NCI-H128 (cell line): ENCODE measurements around the gene REC8.

Experiments
- DNase-seq: peaks from one replicate; lab custom pipeline; 2025; ENCODE audit not compliant: unreplicated experiment; lab: John Stamatoyannopoulos, UW

REC8 gene

GRCh38 chr14:24159777-24160498, 11.9 kb upstream of the REC8 start:
- DNase-seq = no peak

- no peak for DNase-seq
Observed at GRCh38 chr14:24160499-24160849, 11.4 kb upstream of the REC8 start.

DNA sequence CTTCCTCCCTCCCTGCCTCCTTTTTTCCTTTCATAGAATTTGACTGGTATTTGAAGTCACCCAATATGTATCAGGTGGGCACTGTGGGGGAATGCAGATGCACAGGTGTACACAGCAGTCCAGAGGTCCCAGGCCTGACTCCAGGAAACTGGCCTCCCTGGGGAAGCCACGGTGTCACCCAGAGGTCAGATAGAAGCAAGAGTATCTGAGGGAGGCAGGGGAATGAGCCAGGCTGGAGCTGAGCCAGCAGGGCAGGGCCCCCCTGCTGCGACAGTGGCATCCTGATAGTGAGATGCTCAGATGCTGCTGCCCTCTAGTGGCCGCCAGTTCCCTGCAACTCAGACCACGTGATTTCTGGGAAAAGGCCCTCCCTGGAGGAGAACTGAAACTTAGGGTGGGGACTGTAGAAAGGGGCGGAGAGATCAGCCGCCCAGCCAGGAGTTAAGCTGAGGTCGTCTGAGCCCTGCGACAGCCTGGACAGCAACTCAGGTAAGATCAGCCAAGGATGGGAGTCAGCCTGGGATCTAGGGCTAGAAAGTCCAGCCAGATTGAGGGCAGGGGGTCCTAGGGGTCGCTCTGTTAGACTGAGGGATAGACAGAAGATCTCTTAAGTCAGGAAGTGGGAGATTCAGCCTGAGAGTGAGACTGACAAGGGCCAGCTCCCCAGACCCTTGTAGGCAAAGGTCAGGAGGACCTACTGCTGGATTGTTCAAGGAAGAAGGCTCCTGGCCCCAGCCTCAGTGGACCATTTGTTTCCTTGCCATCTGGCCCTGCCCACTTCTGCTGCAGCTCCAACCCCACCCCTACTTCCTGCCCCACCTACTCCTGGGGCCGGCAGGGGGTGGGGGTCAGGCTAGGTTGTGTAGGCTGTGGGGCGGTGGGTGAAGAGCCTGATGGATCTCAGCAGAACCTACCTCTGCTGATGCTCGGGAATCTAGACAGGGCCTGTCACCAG, 10.8 kb upstream of the REC8 start, which contains the start of gene IRF9:
Gene IRF9 (plus strand): TSS at position 416 of the 955 bp plus-strand sequence. CDS start 880 bp downstream, outside the sequence.
- DNase-seq = peak; percentile 91

DNA sequence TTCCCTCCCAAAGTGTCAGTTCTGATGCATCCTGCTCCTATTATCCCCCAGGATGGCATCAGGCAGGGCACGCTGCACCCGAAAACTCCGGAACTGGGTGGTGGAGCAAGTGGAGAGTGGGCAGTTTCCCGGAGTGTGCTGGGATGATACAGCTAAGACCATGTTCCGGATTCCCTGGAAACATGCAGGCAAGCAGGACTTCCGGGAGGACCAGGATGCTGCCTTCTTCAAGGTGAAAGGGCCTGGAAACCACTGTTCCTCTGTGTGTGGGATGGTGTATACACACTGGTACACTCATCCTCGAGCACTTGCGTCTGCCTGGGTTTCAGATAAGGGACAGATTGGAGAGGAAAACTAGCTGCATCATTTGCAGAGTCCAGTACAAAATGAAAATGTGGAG, 9.8 kb upstream of the REC8 start:
- DNase-seq = no peak

GRCh38 chr14:24164518-24164991, 7.3 kb upstream of the REC8 start:
- no peak for DNase-seq

GRCh38 chr14:24165785-24166184, 6.1 kb upstream of the REC8 start:
- no peak for DNase-seq

- DNase-seq = no peak
Observed at GRCh38 chr14:24167469-24168114, 4.3 kb upstream of the REC8 start.

DNA sequence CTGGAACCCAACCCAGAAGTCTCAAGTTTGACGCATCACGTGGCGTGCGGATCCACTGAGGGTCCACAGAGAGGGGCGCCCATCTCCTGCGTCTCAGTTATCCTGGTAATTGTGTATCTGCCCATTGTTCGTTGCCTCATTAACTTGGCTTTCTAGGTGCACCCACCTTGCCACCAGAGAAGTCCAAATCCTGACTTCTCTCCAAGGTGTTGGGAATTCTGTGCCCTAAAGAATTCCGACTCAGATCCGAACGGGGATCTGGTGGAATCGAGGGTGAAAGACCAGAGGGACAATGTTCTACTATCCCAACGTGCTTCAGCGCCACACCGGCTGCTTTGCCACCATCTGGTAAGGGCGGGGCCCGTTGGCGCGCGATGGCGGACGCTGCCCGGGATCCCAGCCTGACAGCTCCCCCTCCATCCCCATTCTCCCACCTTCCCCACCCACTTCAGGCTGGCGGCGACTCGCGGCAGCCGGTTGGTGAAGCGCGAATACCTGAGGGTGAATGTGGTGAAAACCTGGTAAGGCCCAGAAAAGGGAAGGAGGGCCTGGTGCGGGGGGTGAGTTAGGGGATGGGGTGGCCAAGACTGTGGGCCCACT, 481 bp downstream of the REC8 start:
- DNase-seq = no peak

DNA sequence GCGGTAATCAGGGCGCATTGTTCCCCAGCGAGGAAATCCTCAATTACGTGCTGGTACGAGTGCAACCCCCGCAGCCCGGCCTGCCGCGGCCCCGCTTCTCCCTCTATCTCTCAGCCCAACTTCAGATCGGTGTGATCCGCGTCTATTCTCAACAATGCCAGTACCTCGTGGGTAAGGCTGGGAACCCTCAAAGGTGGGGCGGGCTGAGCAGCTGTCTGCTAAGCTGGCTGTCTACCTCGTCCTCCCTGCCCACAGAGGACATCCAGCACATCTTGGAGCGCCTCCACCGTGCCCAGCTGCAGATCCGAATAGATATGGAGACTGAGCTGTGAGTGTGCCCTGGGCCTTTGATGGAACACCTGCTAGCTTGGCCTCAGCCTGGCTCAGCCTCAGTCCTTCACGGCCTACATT, 996 bp downstream of the REC8 start:
- DNase-seq = no peak

GRCh38 chr14:24176599-24176998, 4.7 kb downstream of the REC8 start:
- DNase-seq = no peak

DNA sequence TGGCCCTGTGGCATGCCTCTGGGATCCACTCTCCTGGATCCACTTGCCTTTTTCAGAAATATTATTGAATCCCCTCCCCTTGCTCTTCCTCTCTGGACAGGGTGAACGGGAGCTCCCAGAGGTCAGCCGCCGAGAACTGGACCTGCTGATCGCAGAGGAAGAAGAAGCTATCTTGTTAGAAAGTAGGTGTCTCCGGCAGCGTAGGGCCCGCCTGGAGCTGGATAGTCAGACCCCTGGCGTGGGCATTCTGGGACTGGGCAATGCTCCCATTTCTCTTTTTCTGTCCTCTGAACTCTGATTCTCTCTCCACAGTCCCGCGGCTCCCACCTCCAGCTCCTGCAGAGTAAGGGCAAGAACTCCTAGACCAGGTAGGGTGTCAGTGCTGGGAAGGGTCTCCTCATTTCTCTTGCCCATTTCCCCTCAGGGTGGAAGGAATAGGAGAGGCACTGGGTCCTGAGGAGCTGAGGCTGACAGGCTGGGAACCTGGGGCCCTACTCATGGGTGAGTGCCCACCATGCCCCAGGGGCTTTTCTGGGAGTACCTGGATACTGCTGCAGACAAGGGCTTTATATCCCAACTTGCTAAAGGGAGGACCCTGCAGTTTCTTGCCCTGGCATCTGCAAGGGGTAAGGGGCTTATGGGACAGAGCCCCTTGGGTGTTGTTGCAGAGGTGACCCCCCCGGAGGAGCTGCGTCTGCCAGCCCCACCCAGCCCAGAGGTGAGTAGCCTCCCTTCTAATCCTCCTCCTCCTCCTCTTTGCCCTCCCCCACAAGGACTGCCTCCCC, 5.4 kb downstream of the REC8 start:
- DNase-seq = no peak

- no peak for DNase-seq
Observed at GRCh38 chr14:24177891-24178290, 6.0 kb downstream of the REC8 start.

- DNase-seq = no peak
Observed at GRCh38 chr14:24178399-24179178, 6.7 kb downstream of the REC8 start.

DNA sequence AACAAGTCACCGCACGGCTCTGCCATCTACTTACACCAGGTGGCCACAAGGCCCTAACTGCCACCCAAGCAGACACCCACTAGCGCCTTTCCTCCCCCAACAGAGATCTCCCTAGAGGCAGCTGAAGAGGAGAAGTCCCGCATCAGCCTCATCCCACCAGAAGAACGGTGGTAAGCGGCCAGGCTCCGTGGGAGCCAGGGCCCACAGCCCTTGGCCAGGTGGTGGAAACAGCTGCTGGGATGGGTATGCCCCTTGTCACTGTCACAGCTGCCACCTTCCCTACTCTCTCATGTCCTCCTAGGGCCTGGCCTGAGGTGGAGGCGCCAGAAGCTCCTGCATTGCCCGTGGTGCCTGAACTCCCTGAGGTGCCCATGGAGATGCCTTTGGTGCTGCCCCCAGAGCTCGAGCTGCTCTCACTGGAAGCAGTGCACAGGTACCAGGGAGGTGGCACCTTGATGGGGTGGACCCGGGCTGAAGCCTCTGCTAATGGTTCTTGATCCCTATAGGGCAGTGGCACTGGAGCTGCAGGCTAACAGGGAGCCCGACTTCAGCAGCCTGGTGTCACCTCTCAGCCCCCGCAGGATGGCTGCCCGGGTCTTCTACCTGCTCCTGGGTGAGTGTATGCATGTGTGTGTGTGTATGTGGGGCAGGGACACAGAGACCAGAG, 7.5 kb downstream of the REC8 start:
- DNase-seq = no peak

DNA sequence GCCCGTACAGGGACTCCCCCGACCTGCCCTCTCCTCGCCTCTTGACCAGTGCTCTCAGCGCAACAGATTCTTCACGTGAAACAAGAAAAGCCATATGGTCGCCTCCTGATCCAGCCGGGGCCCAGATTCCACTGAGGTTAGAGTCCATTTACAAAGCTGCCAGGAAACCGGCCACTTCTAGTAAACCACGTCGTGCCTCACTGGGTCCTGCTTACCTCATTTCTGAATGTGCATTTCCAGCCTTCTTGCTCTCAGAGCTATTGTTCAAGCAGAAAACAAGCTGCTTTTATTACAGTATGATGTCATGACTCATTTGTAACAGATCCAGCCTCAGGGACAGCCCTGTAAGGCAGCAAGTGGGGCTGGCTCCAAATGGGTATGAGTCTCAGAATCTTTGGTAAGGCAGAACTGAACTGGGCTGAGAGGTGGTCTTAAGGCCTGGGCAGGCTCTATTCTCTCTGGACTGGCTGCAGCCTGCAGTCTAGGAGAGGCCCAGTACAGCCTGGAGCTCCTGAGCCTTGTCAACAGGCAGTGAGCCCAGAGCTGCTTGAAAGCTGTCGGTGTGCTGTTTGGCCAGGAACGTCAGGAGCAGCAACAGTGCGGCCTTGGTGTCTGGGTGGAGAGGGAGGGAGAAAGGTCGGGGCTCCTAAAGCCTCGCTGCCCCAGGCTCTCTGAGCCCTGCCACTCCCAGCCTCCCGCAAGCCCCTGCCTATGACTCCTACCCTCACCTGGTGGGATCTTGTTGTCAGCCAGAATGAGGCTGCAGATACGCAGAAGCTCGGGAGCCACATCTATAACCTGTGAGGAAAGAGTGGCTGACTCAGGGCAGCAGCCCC, 8.3 kb downstream of the REC8 start:
- DNase-seq = no peak

GRCh38 chr14:24181371-24182077, 9.6 kb downstream of the REC8 start:
- no peak for DNase-seq

DNA sequence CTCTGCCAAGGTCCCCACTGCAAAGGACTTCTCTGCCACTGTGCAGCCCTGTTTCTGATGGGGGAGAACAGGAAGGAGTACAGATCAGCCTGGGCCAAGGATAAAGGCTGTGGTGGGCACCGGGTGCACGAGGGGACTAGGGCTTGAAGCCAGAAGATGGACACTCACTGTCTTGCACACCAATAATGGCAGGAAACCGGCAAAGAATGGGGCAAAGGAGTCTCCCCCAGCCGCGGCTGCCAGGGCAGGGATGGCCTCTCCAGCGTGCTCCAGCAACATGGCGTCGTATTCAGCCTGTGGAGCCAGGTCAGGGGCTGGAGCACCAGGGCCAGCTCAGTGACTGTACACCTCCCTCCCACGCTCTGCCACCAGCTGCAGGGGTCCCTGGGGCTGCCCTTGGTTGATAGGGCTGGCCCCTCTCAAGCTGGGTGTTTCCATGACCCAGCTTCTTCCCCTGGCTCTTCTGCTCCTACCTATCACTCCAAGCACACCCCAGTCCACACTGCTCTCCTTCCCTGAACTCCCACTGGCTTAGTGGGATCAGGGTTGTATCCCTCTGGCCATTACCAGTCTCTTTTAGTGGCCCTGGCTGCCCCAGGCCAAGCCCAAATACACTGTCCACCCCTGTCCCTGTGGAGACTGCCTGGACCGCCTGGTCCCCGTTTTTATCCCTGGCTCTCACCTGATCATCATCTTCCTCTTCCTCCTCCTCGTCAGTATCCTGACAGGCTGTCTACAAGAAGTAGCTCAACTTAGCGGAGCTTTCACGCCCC, 10.4 kb downstream of the REC8 start:
- DNase-seq = no peak
